Endothelial cell of umbilical vein (primary cell): ENCODE results near the gene NRROS. TPM values are rescaled to one million over a fixed set of nuclear protein-coding genes. Genes with fewer than 3 reads are reported as not detected.
A peak's percentile ranks its signal among the peaks of the same experiment; 100 is the strongest.

ENCODE experiments used
- BruUV-seq: library from RNA; stranded (reverse); fragments of 400-500 nt; replicated peaks from 2 replicates; lab custom pipeline; 2021; lab: Mats Ljungman, UMichigan
- CTCF ChIA-PET: fragments of 300-600, 350-600 bp; sonication (Branson Sonifier 250); formaldehyde crosslinking; loops from one replicate; lab custom pipeline; 2021; ENCODE audit warnings: antibody characterized with exemption, inconsistent platforms; lab: Charles Lee
- POLR2A ChIA-PET: fragments of 300-600, 350-600 bp; sonication (Branson Sonifier 250); formaldehyde crosslinking; loops from one replicate; lab custom pipeline; 2021; ENCODE audit warnings: antibody characterized with exemption, inconsistent platforms; lab: Charles Lee
- DNase-seq: peaks from one replicate; pipeline ENCODE4 v3.0.0-alpha.2; 2011; ENCODE audit warnings: low read depth, low spot score
- FAIRE-seq: peaks from 2 replicates; lab custom pipeline; 2011; peaks lifted over from hg19 to GRCh38; lab: Jason Lieb, UNC
- H2AFZ ChIP-seq: 2 replicates; pipeline ENCODE4 v1.6.0; 2012; ENCODE audit warnings: low read depth, low read length, control low read depth, inconsistent platforms
- H3K27ac ChIP-seq: 2 replicates; pipeline ENCODE4 v1.5.1; 2011; ENCODE audit warnings: low read depth, mild to moderate bottlenecking, control low read depth, low read length, moderate library complexity; ENCODE audit not compliant: insufficient read depth
- H3K27me3 ChIP-seq, 2 experiments: 2 replicates each; pipeline versions ENCODE4 v1.6.0 to v1.6.1; 2011; ENCODE audit warnings: low read length in 2 of 2, mixed read lengths in 1 of 2; ENCODE audit not compliant: control insufficient read depth in 2 of 2, insufficient read depth in 2 of 2
- H3K36me3 ChIP-seq, 2 experiments: 2 replicates in 1 of 2; 3 replicates in 1 of 2; pipeline ENCODE4 v1.5.1; 2011; ENCODE audit warnings: low read length in 2 of 2, mild to moderate bottlenecking in 1 of 2, moderate library complexity in 1 of 2; ENCODE audit not compliant: control insufficient read depth in 2 of 2, insufficient read depth in 2 of 2; ENCODE audit errors: extremely low read depth in 1 of 2
- H3K4me1 ChIP-seq: 3 replicates; pipeline ENCODE4 v1.5.1; 2011; ENCODE audit warnings: mild to moderate bottlenecking, low read length; ENCODE audit not compliant: control insufficient read depth, insufficient read depth; ENCODE audit errors: extremely low read depth
- H3K4me2 ChIP-seq: 2 replicates; pipeline ENCODE4 v1.6.1; 2011; ENCODE audit warnings: low read length, control low read depth, mixed read lengths; ENCODE audit not compliant: insufficient read depth
- H3K4me3 ChIP-seq, 3 experiments: fragments of 200-600 bp in 1 of 3; sonication (generic), shearing (Covaris generic) in 1 of 3; replicated peaks in 1 of 3; 2 replicates each; pipeline ENCODE4 v1.5.1; 2011 to 2016; ENCODE audit warnings: control low read depth in 3 of 3, low read length in 3 of 3, mild to moderate bottlenecking in 2 of 3, inconsistent platforms in 1 of 3, low read depth in 1 of 3, moderate library complexity in 1 of 3; ENCODE audit not compliant: insufficient read depth in 1 of 3
- H3K79me2 ChIP-seq: 2 replicates; pipeline ENCODE4 v1.6.0; 2012; ENCODE audit warnings: low read length, inconsistent platforms; ENCODE audit not compliant: control insufficient read depth, insufficient read depth
- H3K9ac ChIP-seq: replicated peaks from 2 replicates; pipeline ENCODE3; 2011; ENCODE audit warnings: low read length, control low read depth; ENCODE audit not compliant: insufficient read depth; ENCODE audit errors: extremely low read depth
- H3K9me1 ChIP-seq: replicated peaks from 3 replicates; pipeline ENCODE4 v1.6.0; 2011; ENCODE audit warnings: mild to moderate bottlenecking, low read length; ENCODE audit not compliant: control insufficient read depth, insufficient read depth; ENCODE audit errors: extremely low read depth
- H3K9me3 ChIP-seq: replicated peaks from 2 replicates; pipeline ENCODE4 v1.5.1; 2012; ENCODE audit warnings: low read length, inconsistent platforms; ENCODE audit not compliant: control insufficient read depth, insufficient read depth
- H4K20me1 ChIP-seq: replicated peaks from 2 replicates; pipeline ENCODE3; 2011; ENCODE audit warnings: mild to moderate bottlenecking, low read length; ENCODE audit not compliant: control insufficient read depth, insufficient read depth; ENCODE audit errors: extremely low read depth
- EZH2 ChIP-seq: IDR thresholded peaks from 2 replicates; pipeline ENCODE4 v1.6.1; 2012; ENCODE audit warnings: borderline replicate concordance, low read depth, mild to moderate bottlenecking, moderate library complexity, low read length, inconsistent platforms; ENCODE audit not compliant: severe bottlenecking
- FOS ChIP-seq: IDR thresholded peaks from 2 replicates; pipeline ENCODE4 v1.6.1; 2011; ENCODE audit warnings: mild to moderate bottlenecking, low read length, moderate library complexity, borderline replicate concordance; ENCODE audit not compliant: insufficient read depth
- GATA2 ChIP-seq: IDR thresholded peaks from 2 replicates; pipeline ENCODE4 v1.7.0; 2011; ENCODE audit warnings: low read depth, mild to moderate bottlenecking, moderate library complexity, mixed read lengths, low read length; ENCODE audit not compliant: insufficient read length, insufficient read depth
- JUN ChIP-seq: IDR thresholded peaks from 2 replicates; pipeline ENCODE4 v1.6.1; 2011; ENCODE audit warnings: borderline replicate concordance, low read depth; ENCODE audit not compliant: insufficient read length, insufficient read depth
- MYC ChIP-seq: IDR thresholded peaks from one replicate; pipeline ENCODE4 v1.6.1; 2011; ENCODE audit warnings: mild to moderate bottlenecking, low read depth, low read length
- POLR2A ChIP-seq: IDR thresholded peaks from 2 replicates; pipeline ENCODE4 v1.6.1; 2012; ENCODE audit warnings: low read depth, mild to moderate bottlenecking, control low read depth, low read length
- POLR2AphosphoS5 ChIP-seq: IDR thresholded peaks from 2 replicates; pipeline ENCODE4 v1.6.1; 2012; ENCODE audit warnings: low read depth, mild to moderate bottlenecking, control low read depth, low read length, moderate library complexity; ENCODE audit not compliant: insufficient read depth
- dilution Hi-C: fragments of 300-500 bp; cut with MboI; formaldehyde crosslinking; loops from one replicate; pipeline ENCODE4 v1.15.0; 2019; ENCODE audit warnings: low sequenced_read_pairs; ENCODE audit not compliant: extremely low pct_ligation_motif_present
- intact Hi-C: fragments of 100-400 bp; cut with micrococcal nuclease; formaldehyde crosslinking; loops from one replicate; pipeline ENCODE4 v1.10.0; 2022
- polyA plus RNA-seq, 4 experiments: library from polyadenylated mRNA; depleted of rRNA in 3 of 4; stranded (reverse) in 3 of 4; unstranded in 1 of 4; fragments of >200 nt; gene quantifications; 2 replicates each; pipeline versions ENCODE4 v1.2.1 to v1.2.3, GENCODE V29; 2011 to 2012; ENCODE audit warnings: missing spikeins in 1 of 4
- total RNA-seq: library from RNA; stranded (reverse); gene quantifications from 2 replicates; pipeline ENCODE4 v1.2.3, GENCODE V29; 2021
- TF ChIP-seq, protein P1 (sequence below): IDR thresholded peaks from 2 replicates; pipeline ENCODE4 v1.6.1; 2011; ENCODE audit not compliant: insufficient read depth, insufficient read length
- TF ChIP-seq, protein P2 (sequence below), 2 donors: IDR thresholded peaks; 1 replicate in 1 of 2; 2 replicates in 1 of 2; pipeline ENCODE4 v1.5.1; 2011; ENCODE audit warnings: low read length in 2 of 2, mild to moderate bottlenecking in 2 of 2, moderate library complexity in 2 of 2, control low read depth in 1 of 2, inconsistent platforms in 1 of 2, low read depth in 1 of 2; ENCODE audit not compliant: insufficient read depth in 1 of 2; ENCODE audit errors: extremely low read depth in 1 of 2

The NRROS gene
- total and polyA plus RNA-seq, 2 donors (not counting 3 experiments of a cell fraction or from before 2014, with no cell fraction given), result 8.1 to 15.6 TPM

DNA sequence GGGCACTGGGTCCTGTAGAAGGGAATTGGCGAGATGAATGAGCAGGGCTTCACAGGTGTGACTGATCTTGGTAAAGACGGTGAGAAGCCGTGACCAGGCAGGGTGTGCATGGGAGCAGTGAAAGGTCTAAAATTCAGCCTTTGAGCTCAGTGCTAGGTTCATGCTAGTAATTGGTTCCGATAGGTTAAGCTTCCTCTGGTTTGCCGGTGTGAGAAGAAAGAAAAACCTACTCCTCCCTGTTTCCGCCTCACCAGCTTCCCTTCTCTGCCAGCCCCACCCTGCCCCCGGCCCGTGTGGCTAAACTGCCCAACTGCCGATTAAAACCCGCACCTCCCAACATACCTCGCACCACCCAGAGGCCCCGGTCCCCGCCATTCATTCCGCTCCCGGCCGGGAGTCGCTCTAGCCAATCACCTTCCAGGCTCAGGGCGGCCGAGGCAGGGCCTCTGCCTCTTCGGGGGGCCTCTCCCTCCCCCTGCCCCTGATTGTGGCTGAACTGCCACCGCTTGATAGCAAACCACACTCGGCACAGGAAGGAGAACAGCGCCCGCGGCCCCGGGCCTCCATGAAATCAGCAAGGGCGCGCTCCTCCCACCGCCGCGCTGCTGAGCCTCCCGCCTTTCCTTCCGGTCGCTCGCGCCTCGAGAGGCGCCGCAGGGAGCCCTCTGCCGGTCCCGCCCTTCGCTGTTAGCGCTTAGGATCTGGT lies 7.3 kb upstream of the NRROS start:
- peak; percentile 80 for DNase-seq
- peak overlapping the region; percentile 30 for H2AFZ ChIP-seq
- no peaks in the 10 kb centered on the region for H3K36me3 ChIP-seq
- peak; percentile 88 for FAIRE-seq
- H3K9me1 ChIP-seq, result no peaks in the 10 kb centered on the region
- H3K27me3 ChIP-seq, result peaks cover 0 to 3% of the 10 kb centered on the region in 2 experiments
- ChIA-PET CTCF (interaction anchor here (1.0 to 5.3 kb wide), 9 partner anchors 11 to 104 kb away, joined by 3 to 52 read pairs (median 4); no protein-coding TSS in a partner anchor), POLR2A (no interaction called here)
- intact Hi-C loops (loop anchor here (1.0 kb wide), 4 partner anchors 12 to 53 kb away; no protein-coding TSS in a partner anchor), dilution Hi-C loops (no loop called here)
- peak overlapping the region; percentile 71 for H3K9ac ChIP-seq
- no peaks in the 10 kb centered on the region for H3K79me2 ChIP-seq
- no peak for TF ChIP-seq GATA2
- TF ChIP-seq POLR2AphosphoS5, result peak; percentile 72
- TF ChIP-seq, protein P1, sequence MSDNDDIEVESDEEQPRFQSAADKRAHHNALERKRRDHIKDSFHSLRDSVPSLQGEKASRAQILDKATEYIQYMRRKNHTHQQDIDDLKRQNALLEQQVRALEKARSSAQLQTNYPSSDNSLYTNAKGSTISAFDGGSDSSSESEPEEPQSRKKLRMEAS, result no peak
- no peak for TF ChIP-seq EZH2
- TF ChIP-seq POLR2A, result peak; percentile 89
- TF ChIP-seq, protein P2, sequence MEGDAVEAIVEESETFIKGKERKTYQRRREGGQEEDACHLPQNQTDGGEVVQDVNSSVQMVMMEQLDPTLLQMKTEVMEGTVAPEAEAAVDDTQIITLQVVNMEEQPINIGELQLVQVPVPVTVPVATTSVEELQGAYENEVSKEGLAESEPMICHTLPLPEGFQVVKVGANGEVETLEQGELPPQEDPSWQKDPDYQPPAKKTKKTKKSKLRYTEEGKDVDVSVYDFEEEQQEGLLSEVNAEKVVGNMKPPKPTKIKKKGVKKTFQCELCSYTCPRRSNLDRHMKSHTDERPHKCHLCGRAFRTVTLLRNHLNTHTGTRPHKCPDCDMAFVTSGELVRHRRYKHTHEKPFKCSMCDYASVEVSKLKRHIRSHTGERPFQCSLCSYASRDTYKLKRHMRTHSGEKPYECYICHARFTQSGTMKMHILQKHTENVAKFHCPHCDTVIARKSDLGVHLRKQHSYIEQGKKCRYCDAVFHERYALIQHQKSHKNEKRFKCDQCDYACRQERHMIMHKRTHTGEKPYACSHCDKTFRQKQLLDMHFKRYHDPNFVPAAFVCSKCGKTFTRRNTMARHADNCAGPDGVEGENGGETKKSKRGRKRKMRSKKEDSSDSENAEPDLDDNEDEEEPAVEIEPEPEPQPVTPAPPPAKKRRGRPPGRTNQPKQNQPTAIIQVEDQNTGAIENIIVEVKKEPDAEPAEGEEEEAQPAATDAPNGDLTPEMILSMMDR (IDR thresholded peaks at IDR 0.05; ENCODE audit: extremely low read depth in 1 of 2, insufficient read depth in 1 of 2, low read depth in 1 of 2, low read length in 2 of 2), result peak in 1 of 2 donors; percentile 43
- TF ChIP-seq MYC, result peak; percentile 34
- no peak for TF ChIP-seq FOS
- no peak for TF ChIP-seq JUN
- H3K27ac ChIP-seq, result peak overlapping the region; percentile 19
- H3K9me3 ChIP-seq, result no peaks in the 10 kb centered on the region
- peak overlapping the region; percentile 84 for H3K4me2 ChIP-seq
- peak overlapping the region; percentile 50 to 55 (median 55) for H3K4me3 ChIP-seq
- peaks cover 6% of the 10 kb centered on the region for H3K4me1 ChIP-seq
- TSS peak; percentile 83 for BruUV-seq
- no peaks in the 10 kb centered on the region for H4K20me1 ChIP-seq
